GM21576 (cell line): ENCODE data around the gene RAD18.

ENCODE experiments used
- ATAC-seq: cut with Tn5 transposase; IDR thresholded peaks from one replicate; pipeline ENCODE4 v1.9.1; 2021; ENCODE audit warnings: mild to moderate bottlenecking, moderate library complexity; ENCODE audit not compliant: unreplicated experiment

RAD18 gene

DNA sequence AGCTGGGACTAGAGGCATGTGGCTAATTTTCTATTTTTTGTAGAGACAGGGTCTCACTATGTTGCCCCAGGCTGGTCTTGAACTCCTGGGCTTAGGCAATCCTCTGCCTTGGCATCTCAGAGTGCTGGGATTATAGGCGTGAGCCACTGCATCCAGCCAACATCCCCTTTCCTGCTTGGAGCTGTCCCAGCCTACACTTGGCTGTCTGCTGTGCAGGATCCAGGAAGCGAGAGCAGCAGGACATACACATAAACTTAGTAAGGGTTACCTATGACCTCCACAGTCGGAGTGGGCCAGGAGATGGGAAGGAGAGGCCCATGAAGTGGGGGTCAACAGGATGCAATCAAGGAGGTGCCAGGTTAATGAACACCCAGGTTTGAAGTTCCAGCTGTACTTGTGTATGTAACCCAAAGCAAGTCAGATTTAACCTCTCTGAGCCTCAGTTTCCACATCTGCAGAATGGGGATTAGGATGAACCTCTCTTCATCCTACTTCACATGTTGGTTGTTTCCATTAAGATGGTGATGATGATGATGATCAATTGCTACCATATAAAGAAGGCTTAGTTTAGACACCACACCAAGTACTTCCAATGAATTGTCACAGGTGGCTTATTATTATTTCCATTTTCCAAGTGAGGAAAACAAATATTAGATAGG lies 124.4 kb downstream of the RAD18 start:
- ATAC-seq = no peak

DNA sequence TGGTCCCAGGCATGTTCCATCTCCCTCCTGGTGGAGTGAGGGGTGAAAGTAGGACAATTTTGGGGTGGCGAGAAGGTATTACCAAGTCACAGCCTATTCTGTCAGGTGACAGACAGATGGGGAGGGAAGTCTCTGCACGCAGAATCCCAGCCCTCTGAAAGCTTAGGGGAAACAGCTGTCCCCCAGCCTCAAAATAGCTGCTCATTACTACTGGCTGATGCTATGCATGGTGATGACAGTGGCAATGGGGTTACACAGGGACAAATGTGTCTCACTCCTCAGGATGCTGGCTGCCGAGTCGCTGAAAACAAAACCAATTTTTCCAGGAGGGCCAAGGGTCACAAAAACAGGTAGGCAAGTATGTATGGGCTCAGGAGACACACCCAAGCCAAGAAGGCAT lies 125.0 kb downstream of the RAD18 start:
- ATAC-seq = no peak

DNA sequence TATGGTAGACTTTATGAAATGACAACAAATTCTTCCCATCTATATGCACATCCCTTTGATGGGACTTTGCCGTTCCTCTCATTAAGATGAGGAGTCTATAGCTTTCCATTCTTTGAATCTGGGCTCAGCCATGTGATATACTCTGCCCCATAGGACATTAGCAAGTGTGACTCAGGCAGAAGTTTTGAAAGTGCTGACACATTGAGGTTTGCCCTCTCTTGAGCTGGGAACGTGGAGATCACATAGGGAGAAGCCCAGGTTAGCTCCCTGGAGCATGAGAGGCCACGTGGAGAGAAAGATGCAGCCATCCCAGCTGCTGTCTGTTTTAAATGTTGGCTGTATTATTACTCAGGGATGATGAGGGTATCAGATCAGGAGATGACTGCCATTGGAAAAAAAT lies 126.1 kb downstream of the RAD18 start:
- ATAC-seq = no peak

DNA sequence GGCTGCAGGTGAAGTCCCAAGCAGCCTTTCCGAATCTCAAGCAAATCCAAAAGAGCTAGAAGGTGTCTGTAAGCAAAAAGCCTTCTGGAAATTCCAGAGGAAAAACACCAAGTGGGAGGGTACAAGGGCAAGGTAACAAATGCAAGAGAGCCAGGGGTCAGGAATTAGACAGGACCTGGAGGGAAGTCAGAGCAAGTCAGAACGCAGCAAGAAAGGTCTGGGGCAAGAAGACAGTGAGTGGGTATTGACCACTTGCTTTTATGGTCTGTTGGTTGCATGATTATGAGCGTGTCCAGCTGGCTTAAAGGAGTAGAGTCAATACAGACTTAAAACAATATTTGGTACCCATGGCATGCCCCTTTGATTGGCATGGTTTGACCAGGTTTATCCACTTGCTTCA lies 127.2 kb downstream of the RAD18 start:
- no peak for ATAC-seq

DNA sequence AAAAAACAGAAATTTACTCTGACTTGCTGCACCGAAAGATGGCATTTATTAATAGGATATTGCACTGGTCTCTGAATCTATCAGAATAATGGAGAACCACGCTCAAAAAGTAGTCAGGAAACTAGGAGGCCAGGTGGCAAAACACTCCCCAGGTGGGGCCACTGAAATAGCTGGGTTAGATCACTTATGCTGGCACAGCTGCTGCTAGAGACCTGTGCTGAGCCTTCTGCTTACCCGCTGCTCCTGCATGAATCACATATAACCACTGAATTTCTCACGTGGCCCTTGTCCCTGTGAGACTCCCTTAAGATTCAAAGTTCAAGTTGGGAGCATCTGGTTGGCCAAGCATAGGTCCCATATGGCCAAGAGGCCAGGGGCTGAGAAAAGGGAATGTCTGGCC lies 127.9 kb downstream of the RAD18 start:
- no peak for ATAC-seq

DNA sequence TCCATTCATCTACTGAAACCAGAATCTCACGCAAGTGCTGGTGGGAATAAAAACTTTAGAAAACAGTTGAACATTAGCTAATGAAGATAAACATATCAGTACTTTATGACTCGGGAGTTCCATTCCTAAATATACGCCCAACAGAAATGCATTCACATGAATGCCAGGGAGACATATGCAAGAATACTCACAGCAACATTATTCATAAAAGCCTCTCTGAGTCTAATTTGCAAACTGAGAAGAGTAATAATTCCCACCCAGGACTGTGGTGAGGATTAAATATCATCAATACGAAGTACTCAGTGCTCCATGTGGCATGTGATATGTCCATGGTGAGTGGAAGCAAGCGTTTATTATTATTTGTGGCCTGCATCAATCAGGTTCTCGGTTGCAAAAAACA lies 128.3 kb downstream of the RAD18 start:
- ATAC-seq = no peak

DNA sequence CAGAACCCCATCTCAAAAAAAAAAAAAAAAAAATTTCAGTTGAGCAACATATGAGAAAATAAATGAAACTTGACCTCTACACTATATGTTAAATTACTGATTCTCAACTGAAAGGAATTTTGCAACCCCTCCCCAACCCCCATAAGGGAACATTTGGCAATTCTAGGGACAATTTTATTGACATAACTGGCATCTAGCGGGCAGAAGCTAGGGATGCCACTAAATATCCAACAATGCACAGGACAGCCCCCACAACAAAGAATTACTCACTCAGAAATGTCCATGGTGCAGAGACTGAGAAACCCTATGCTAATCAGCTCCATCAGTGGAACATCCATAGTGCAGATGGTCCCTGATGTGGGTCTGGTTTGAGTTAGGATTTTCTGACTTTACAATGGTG lies 135.6 kb downstream of the RAD18 start:
- no peak for ATAC-seq
